K562 (cell line): ENCODE results near the gene GSTM1. TPM values are rescaled to one million over a fixed set of nuclear protein-coding genes. Genes with fewer than 3 reads are reported as not detected.

Source experiments
- ATAC-seq: fragments of 200-7000 bp; cut with Tn5 transposase; 3 replicates; pipeline ENCODE4 v1.9.1; 2020; ENCODE audit warnings: moderate library complexity
- BruUV-seq: library from RNA; stranded (reverse); fragments of 400-500 nt; replicated peaks from 2 replicates; lab custom pipeline; 2021; lab: Mats Ljungman, UMichigan
- CTCF ChIA-PET: fragments of 300-600 bp; formaldehyde crosslinking; extraction: SDS; loops from one replicate; lab custom pipeline; 2021; ENCODE audit warnings: low intra/inter-chr PET ratio; lab: Yijun Ruan, JAX
- POLR2A ChIA-PET: fragments of 300-600, 350-650 bp; sonication (Branson Sonifier 250); formaldehyde crosslinking; extraction: SDS; loops from one replicate; lab custom pipeline; 2021; ENCODE audit warnings: antibody characterized with exemption, inconsistent platforms; lab: Yijun Ruan, JAX
- DNase-seq, 4 experiments: peaks; one replicate each; pipeline versions ENCODE4 v3.0.0 to v3.0.0-alpha.2; 2011 to 2018; ENCODE audit warnings: low spot score in 3 of 4, mixed read lengths in 3 of 4; ENCODE audit errors: extremely low read depth in 1 of 4
- FAIRE-seq: peaks from 2 replicates; lab custom pipeline; 2011; peaks lifted over from hg19 to GRCh38; lab: Jason Lieb, UNC
- H2AFZ ChIP-seq: 2 replicates; pipeline ENCODE4 v1.6.0; 2011; ENCODE audit warnings: low read depth, low read length, control low read depth, inconsistent platforms
- H3K27ac ChIP-seq: fragments of 200-600 bp; 3 replicates; pipeline ENCODE4 v1.8.0; 2011; ENCODE audit warnings: low read depth, mild to moderate bottlenecking, control low read depth, inconsistent platforms, low read length, moderate library complexity, mixed read lengths; ENCODE audit errors: extremely low read depth
- H3K27me3 ChIP-seq, 2 experiments: fragments of 300-600 bp in 1 of 2; 2 replicates in 1 of 2; 3 replicates in 1 of 2; pipeline versions ENCODE4 v1.6.0 to v1.8.0; 2011; ENCODE audit warnings: inconsistent platforms in 2 of 2, low read length in 2 of 2, mild to moderate bottlenecking in 1 of 2, mixed read lengths in 1 of 2, moderate library complexity in 1 of 2; ENCODE audit not compliant: control insufficient read depth in 2 of 2, insufficient read depth in 2 of 2
- H3K36me3 ChIP-seq: fragments of 300-600 bp; 3 replicates; pipeline ENCODE4 v1.8.0; 2011; ENCODE audit warnings: mild to moderate bottlenecking, low read length, inconsistent platforms; ENCODE audit not compliant: control insufficient read depth, insufficient read depth
- H3K4me1 ChIP-seq, 2 experiments: fragments of 200-600 bp in 1 of 2; replicated peaks in 1 of 2; 2 replicates in 1 of 2; 3 replicates in 1 of 2; pipeline versions ENCODE4 v1.5.1 to v1.8.0; 2011; ENCODE audit warnings: inconsistent platforms in 2 of 2, low read length in 2 of 2, mild to moderate bottlenecking in 1 of 2, mixed read lengths in 1 of 2, moderate library complexity in 1 of 2; ENCODE audit not compliant: control insufficient read depth in 2 of 2, insufficient read depth in 2 of 2
- H3K4me2 ChIP-seq: 2 replicates; pipeline ENCODE4 v1.6.1; 2011; ENCODE audit warnings: low read length, control low read depth, inconsistent platforms, mixed read lengths; ENCODE audit not compliant: insufficient read depth
- H3K4me3 ChIP-seq: fragments of 200-600 bp; sonication (generic), shearing (Covaris generic); 2 replicates; pipeline ENCODE4 v1.5.1; 2016; ENCODE audit warnings: control low read depth, inconsistent platforms
- H3K79me2 ChIP-seq: fragments of 200-600 bp; 3 replicates; pipeline ENCODE4 v1.8.0; 2011; ENCODE audit warnings: low read length, inconsistent platforms; ENCODE audit not compliant: control insufficient read depth, insufficient read depth
- H3K9ac ChIP-seq, 2 experiments: 2 replicates each; pipeline versions ENCODE4 v1.6.0 to v1.6.1; 2011; ENCODE audit warnings: low read depth in 2 of 2, low read length in 2 of 2, control low read depth in 1 of 2, inconsistent platforms in 1 of 2, mild to moderate bottlenecking in 1 of 2, mixed read lengths in 1 of 2; ENCODE audit not compliant: insufficient read depth in 1 of 2
- H3K9me1 ChIP-seq: one replicate; pipeline ENCODE4 v1.6.0; 2011; ENCODE audit warnings: inconsistent platforms, mild to moderate bottlenecking, low read length, moderate library complexity; ENCODE audit not compliant: control insufficient read depth, insufficient read depth
- H3K9me3 ChIP-seq: replicated peaks from 2 replicates; pipeline ENCODE4 v1.5.1; 2011; ENCODE audit warnings: low read depth, low read length, inconsistent platforms; ENCODE audit not compliant: control insufficient read depth, insufficient read depth
- H4K20me1 ChIP-seq: replicated peaks from 2 replicates; pipeline ENCODE4 v1.6.1; 2011; ENCODE audit warnings: low read length, inconsistent platforms, mixed read lengths; ENCODE audit not compliant: control insufficient read depth, insufficient read depth
- AFF4 ChIP-seq: sonication (generic); formaldehyde crosslinking; IDR thresholded peaks from 2 replicates; pipeline ENCODE4 v1.8.0; 2023; ENCODE audit warnings: mild to moderate bottlenecking, missing genetic modification reagents
- BRCA1 ChIP-seq, 2 experiments: fragments of 450-650 bp in 1 of 2; sonication (generic) in 1 of 2; formaldehyde crosslinking in 1 of 2; IDR thresholded peaks; 2 replicates each; pipeline versions ENCODE4 v1.5.0 to v1.6.1; 2017 to 2020; ENCODE audit warnings: mild to moderate bottlenecking in 1 of 2, missing genetic modification reagents in 1 of 2
- GABPB1 ChIP-seq: sonication (generic); formaldehyde crosslinking; IDR thresholded peaks from 2 replicates; pipeline ENCODE4 v1.8.0; 2022; ENCODE audit warnings: mild to moderate bottlenecking, missing genetic modification reagents
- MAFG ChIP-seq: fragments of 450-650 bp; conservative IDR thresholded peaks from 2 replicates; pipeline ENCODE4 v1.6.1; 2016; ENCODE audit warnings: missing genetic modification characterization, missing compliant biosample characterization
- NFE2 ChIP-seq: IDR thresholded peaks from 2 replicates; pipeline ENCODE4 v1.6.1; 2014; ENCODE audit warnings: antibody characterized with exemption, low read depth
- PTTG1 ChIP-seq: fragments of 450-650 bp; IDR thresholded peaks from 2 replicates; pipeline ENCODE4 v1.6.1; 2016; ENCODE audit warnings: low read depth, mild to moderate bottlenecking, missing genetic modification characterization, missing compliant biosample characterization
- SP2 ChIP-seq: IDR thresholded peaks from 2 replicates; pipeline ENCODE4 v1.6.1; 2011; ENCODE audit warnings: mild to moderate bottlenecking, low read depth, low read length, moderate library complexity; ENCODE audit not compliant: poor library complexity, severe bottlenecking; ENCODE audit errors: extremely low read depth
- YY1 ChIP-seq, 3 experiments: IDR thresholded peaks; 2 replicates each; pipeline ENCODE4 v1.6.1; 2011; ENCODE audit warnings: low read length in 2 of 3, mild to moderate bottlenecking in 2 of 3, moderate library complexity in 2 of 3, borderline replicate concordance in 1 of 3, control low read depth in 1 of 3, low read depth in 1 of 3; ENCODE audit not compliant: insufficient read depth in 3 of 3, insufficient replicate concordance in 2 of 3, control insufficient read depth in 1 of 3, insufficient read length in 1 of 3; ENCODE audit errors: extremely low read depth in 1 of 3
- ZNF197 ChIP-seq: fragments of 200-800 bp; sonication (Bioruptor generic); IDR thresholded peaks from 2 replicates; pipeline ENCODE4 v1.6.1; 2016; ENCODE audit warnings: low read depth, missing genetic modification characterization, missing compliant biosample characterization
- ZNF239 ChIP-seq: fragments of 250-450 bp; sonication (Bioruptor Pico); IDR thresholded peaks from 2 replicates; pipeline ENCODE4 v1.4.0; 2020; ENCODE audit warnings: mild to moderate bottlenecking
- ZNF253 ChIP-seq: fragments of 250-450 bp; sonication (Bioruptor Pico); conservative IDR thresholded peaks from 2 replicates; pipeline ENCODE4 v1.6.1; 2021; ENCODE audit warnings: mild to moderate bottlenecking
- ZNF717 ChIP-seq: fragments of 250-450 bp; sonication (Bioruptor Pico); IDR thresholded peaks from 2 replicates; pipeline ENCODE4 v1.5.0; 2021
- WGBS: fragments of 100-300 bp; shearing (Covaris generic); methylation state at CpG from one replicate; pipeline ENCODE4 v1.1.6; 2016; ENCODE audit warnings: low coverage, mixed read lengths; ENCODE audit not compliant: insufficient coverage; ENCODE audit errors: missing lambda C conversion rate; 5-methylcytosine and 5-hydroxymethylcytosine counted together
- in situ Hi-C: fragments of 300-500 bp; cut with MboI; formaldehyde crosslinking; loops from 4 replicates; pipeline ENCODE4 v1.15.0; 2018; ENCODE audit warnings: inconsistent platforms, mixed read lengths
- intact Hi-C: fragments of 100-400 bp; cut with micrococcal nuclease; formaldehyde crosslinking; loops from 2 replicates; pipeline ENCODE4 v1.14.2; 2022
- polyA plus RNA-seq, 8 experiments: library from polyadenylated mRNA; depleted of rRNA in 4 of 8; stranded (reverse) in 5 of 8; unstranded in 3 of 8; fragments of >200 nt; fragmentation: Nextera tagmentation in 2 of 8; fragmentation: Illumina TruSeq in 1 of 8; extraction: Ambion mirVana in 2 of 8; extraction: Trizol in 1 of 8; gene quantifications; 2 replicates each; pipeline versions ENCODE4 v1.2.1 to v1.2.3, GENCODE V29; 2011 to 2014; ENCODE audit warnings: inconsistent platforms in 1 of 8, missing spikeins in 1 of 8
- total RNA-seq, 7 experiments: library from RNA; depleted of rRNA in 6 of 7; stranded (reverse); fragments of >200 nt in 6 of 7; fragmentation: Illumina TruSeq in 2 of 7; extraction: Trizol in 2 of 7; gene quantifications; 2 replicates each; pipeline versions ENCODE4 v1.2.1 to v1.2.3, GENCODE V29; 2011 to 2021; ENCODE audit warnings: low replicate concordance in 1 of 7
- TF ChIP-seq, protein P1 (sequence below): fragments of 250-450 bp; sonication (Bioruptor Pico); IDR thresholded peaks from 2 replicates; pipeline ENCODE4 v1.5.0; 2021; ENCODE audit warnings: mild to moderate bottlenecking, borderline replicate concordance

GSTM1 gene
- total and polyA plus RNA-seq, 9 of the 15 experiments (the other 6 are each of a cell fraction or from before 2014, with no cell fraction given), result not detected

DNA sequence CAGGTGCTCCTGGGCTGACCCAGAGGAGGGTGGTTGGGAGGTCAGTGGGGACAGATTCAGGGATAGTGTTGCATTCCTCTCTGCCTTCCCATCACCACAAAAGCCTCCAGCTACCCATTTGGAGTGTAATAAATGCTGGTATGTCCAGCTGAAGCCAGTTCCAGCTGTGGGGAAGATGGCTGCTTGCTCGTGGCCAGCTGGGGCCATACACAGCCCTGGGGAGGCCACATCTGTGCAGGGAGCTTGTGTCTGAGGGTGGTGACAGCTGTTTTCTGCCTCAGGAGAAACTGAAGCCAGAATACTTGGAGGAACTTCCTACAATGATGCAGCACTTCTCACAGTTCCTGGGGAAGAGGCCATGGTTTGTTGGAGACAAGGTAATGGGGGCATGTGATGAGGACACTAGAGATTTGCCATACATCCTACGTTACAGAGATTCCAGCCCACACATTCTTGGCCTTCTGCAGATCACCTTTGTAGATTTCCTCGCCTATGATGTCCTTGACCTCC is 29.0 kb upstream of the GSTM1 start:
- in situ Hi-C loops (no loop called here), intact Hi-C loops (no loop called here)
- no peaks in the 10 kb centered on the region for H3K27me3 ChIP-seq
- H3K27ac ChIP-seq, result no peak overlapping the region
- H3K9me1 ChIP-seq, result no peaks in the 10 kb centered on the region
- no peak overlapping the region for H3K4me2 ChIP-seq
- H3K4me1 ChIP-seq, result peaks cover 0 to 24% of the 10 kb centered on the region in 2 experiments; a peak in 3 of 5 replicates
- no peak overlapping the region for H3K4me3 ChIP-seq
- BruUV-seq, result no TSS peak
- no peaks in the 10 kb centered on the region for H3K9me3 ChIP-seq
- ChIA-PET POLR2A (interaction anchor here (0.7 to 1.6 kb wide), 4 partner anchors 9 to 20 kb away, joined by 3 to 4 read pairs (median 3); partner anchors contain the start of gene GSTM2), CTCF (no interaction called here)
- FAIRE-seq (no peak), ATAC-seq (no peak), DNase-seq (no peak)
- H3K79me2 ChIP-seq, result 0 out of 3 replicates have a peak, but pooled peaks cover 2% of the 10 kb centered on the region
- 25% methylated on average over 3 of the region's 3 CpGs for WGBS
- no peaks in the 10 kb centered on the region for H4K20me1 ChIP-seq
- H2AFZ ChIP-seq, result no peak overlapping the region
- H3K9ac ChIP-seq, result peak overlapping the region in 1 of 2 experiments; percentile 77; a peak in 2 of 4 replicates
- peaks cover 14% of the 10 kb centered on the region; the same call in 2 of the 3 replicates for H3K36me3 ChIP-seq
- TF ChIP-seq, protein P1, sequence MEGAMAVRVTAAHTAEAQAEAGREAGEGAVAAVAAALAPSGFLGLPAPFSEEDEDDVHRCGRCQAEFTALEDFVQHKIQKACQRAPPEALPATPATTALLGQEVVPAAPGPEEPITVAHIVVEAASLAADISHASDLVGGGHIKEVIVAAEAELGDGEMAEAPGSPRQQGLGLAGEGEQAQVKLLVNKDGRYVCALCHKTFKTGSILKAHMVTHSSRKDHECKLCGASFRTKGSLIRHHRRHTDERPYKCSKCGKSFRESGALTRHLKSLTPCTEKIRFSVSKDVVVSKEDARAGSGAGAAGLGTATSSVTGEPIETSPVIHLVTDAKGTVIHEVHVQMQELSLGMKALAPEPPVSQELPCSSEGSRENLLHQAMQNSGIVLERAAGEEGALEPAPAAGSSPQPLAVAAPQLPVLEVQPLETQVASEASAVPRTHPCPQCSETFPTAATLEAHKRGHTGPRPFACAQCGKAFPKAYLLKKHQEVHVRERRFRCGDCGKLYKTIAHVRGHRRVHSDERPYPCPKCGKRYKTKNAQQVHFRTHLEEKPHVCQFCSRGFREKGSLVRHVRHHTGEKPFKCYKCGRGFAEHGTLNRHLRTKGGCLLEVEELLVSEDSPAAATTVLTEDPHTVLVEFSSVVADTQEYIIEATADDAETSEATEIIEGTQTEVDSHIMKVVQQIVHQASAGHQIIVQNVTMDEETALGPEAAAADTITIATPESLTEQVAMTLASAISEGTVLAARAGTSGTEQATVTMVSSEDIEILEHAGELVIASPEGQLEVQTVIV, result no peak
- TF ChIP-seq ZNF239 (CRISPR knock-in tag) (no peak), BRCA1 (IDR thresholded peaks at IDR 0.05) (no peak), BRCA1 (CRISPR knock-in tag; IDR thresholded peaks at IDR 0.05) (no peak), SP2 (no peak), ZNF717 (CRISPR knock-in tag) (no peak), AFF4 (CRISPR knock-in tag) (0 out of 2 replicates have a peak, but pooled peaks have one; percentile 29), ZNF197 (no peak), ZNF253 (no peak), GABPB1 (CRISPR knock-in tag) (no peak), PTTG1 (tag) (no peak), YY1 (IDR thresholded peaks at IDR 0.05; ENCODE audit: borderline replicate concordance in 1 of 3, control insufficient read depth in 1 of 3, extremely low read depth in 1 of 3, insufficient read depth in 3 of 3, insufficient read length in 1 of 3, insufficient replicate concordance in 2 of 3, low read depth in 1 of 3, low read length in 2 of 3) (peak in 1 of 3 experiments; percentile 39), NFE2 (peak; percentile 79), MAFG (tag) (peak; percentile 57)
